Measurements from ENCODE around the gene ZC3H15. TPM values are rescaled to one million over a fixed set of nuclear protein-coding genes. Genes with fewer than 3 reads are reported as not detected.

Gene ZC3H15
- total RNA-seq, 2 donors from 2014 or later, result 26.4 to 55.8 TPM

GRCh38 chr2:186443851-186444250 is 42.2 kb upstream of the ZC3H15 start:
- H3K36me3 ChIP-seq (replicated peaks in 1 of 2; ENCODE audit: insufficient read depth in 1 of 2, low read depth in 2 of 2), result no peaks in the 10 kb centered on the region
- no peaks in the 10 kb centered on the region for H3K9me3 ChIP-seq
- ATAC-seq (no peak), DNase-seq (no peak)
- intact Hi-C loops (cut with DNase I), result no loop called here
- TF ChIP-seq CTCF (IDR thresholded peaks at IDR 0.05), result no peak
- TF ChIP-seq POLR2A (IDR thresholded peaks at IDR 0.05), result no peak
- 98% methylated on average over 2 of the region's 2 CpGs for WGBS, 2 donors
- no peak overlapping the region for H3K27ac ChIP-seq
- no peak overlapping the region for H3K4me3 ChIP-seq
- no peaks in the 10 kb centered on the region for H3K27me3 ChIP-seq
- H3K4me1 ChIP-seq, result no peaks in the 10 kb centered on the region

- 79 to 87% methylated on average over 4 of the region's 4 CpGs for WGBS, 2 donors
- Histone ChIP-seq H3K27me3 (no peaks in the 10 kb centered on the region), H3K4me1 (no peaks in the 10 kb centered on the region), H3K4me3 (no peak overlapping the region), H3K36me3 (replicated peaks in 1 of 2; ENCODE audit: insufficient read depth in 1 of 2, low read depth in 2 of 2) (no peaks in the 10 kb centered on the region), H3K9me3 (no peaks in the 10 kb centered on the region), H3K27ac (no peak overlapping the region)
- ATAC-seq (no peak), DNase-seq (no peak)
- TF ChIP-seq CTCF (IDR thresholded peaks at IDR 0.05), result no peak
- no peak for TF ChIP-seq POLR2A (IDR thresholded peaks at IDR 0.05)
- intact Hi-C loops (cut with DNase I), result no loop called here
Measured at GRCh38 chr2:186445506-186445905, 40.6 kb upstream of the ZC3H15 start.

- Histone ChIP-seq H3K4me1 (peaks cover 3% of the 10 kb centered on the region), H3K27me3 (no peaks in the 10 kb centered on the region), H3K27ac (peak overlapping the region in 1 of 4 donors; percentile 33), H3K36me3 (replicated peaks in 1 of 2; ENCODE audit: insufficient read depth in 1 of 2, low read depth in 2 of 2) (no peaks in the 10 kb centered on the region), H3K9me3 (no peaks in the 10 kb centered on the region), H3K4me3 (no peak overlapping the region)
- peak in 3 of 4 donors; percentile 30 to 64 (median 53) for DNase-seq
- peak; percentile 83 for ATAC-seq
- TF ChIP-seq POLR2A (IDR thresholded peaks at IDR 0.05) (no peak), CTCF (IDR thresholded peaks at IDR 0.05) (no peak)
- intact Hi-C loops (cut with DNase I), result no loop called here
Measured at GRCh38 chr2:186455613-186456012, 30.4 kb upstream of the ZC3H15 start.

GRCh38 chr2:186456941-186457340 is 29.1 kb upstream of the ZC3H15 start:
- Histone ChIP-seq H3K9me3 (no peaks in the 10 kb centered on the region), H3K27ac (no peak overlapping the region), H3K27me3 (no peaks in the 10 kb centered on the region), H3K36me3 (replicated peaks in 1 of 2; ENCODE audit: insufficient read depth in 1 of 2, low read depth in 2 of 2) (no peaks in the 10 kb centered on the region), H3K4me1 (peaks cover 3% of the 10 kb centered on the region), H3K4me3 (no peak overlapping the region)
- TF ChIP-seq POLR2A (IDR thresholded peaks at IDR 0.05) (no peak), CTCF (IDR thresholded peaks at IDR 0.05) (no peak)
- WGBS, 2 donors, result 52 to 64% methylated on average over 4 of the region's 4 CpGs
- intact Hi-C loops (cut with DNase I), result no loop called here
- DNase-seq (no peak), ATAC-seq (no peak)

- 30 to 32% methylated on average over 3 of the region's 3 CpGs for WGBS, 2 donors
- no peaks in the 10 kb centered on the region for H3K36me3 ChIP-seq (replicated peaks in 1 of 2; ENCODE audit: insufficient read depth in 1 of 2, low read depth in 2 of 2)
- ATAC-seq (no peak), DNase-seq (no peak)
- no peaks in the 10 kb centered on the region for H3K9me3 ChIP-seq
- TF ChIP-seq POLR2A (IDR thresholded peaks at IDR 0.05) (no peak), CTCF (IDR thresholded peaks at IDR 0.05) (no peak)
- no peak overlapping the region for H3K4me3 ChIP-seq
- H3K4me1 ChIP-seq, result peaks cover 4% of the 10 kb centered on the region
- no peaks in the 10 kb centered on the region for H3K27me3 ChIP-seq
- no peak overlapping the region for H3K27ac ChIP-seq
- intact Hi-C loops (cut with DNase I), result no loop called here
Measured at GRCh38 chr2:186457908-186458307, 28.2 kb upstream of the ZC3H15 start.
